ENCODE measurements around the gene MAP10.
"Not testable (repeated sequence)": the region's sequence is repeated elsewhere in the genome, so short reads cannot be mapped to it uniquely, and the experiment has no call there.

MAP10 gene

GRCh38 chr1:232805269-232806185 lies at the start of gene MAP10:
MAP10 (plus strand) TSS chr1:232805416; CDS start chr1:232805450, 34 bp downstream.
- peak; percentile 73 for DNase-seq

- DNase-seq, result no peak
Measured at GRCh38 chr1:232764458-232765251, 40.6 kb upstream of the MAP10 start.

- DNase-seq, result no peak
Measured at GRCh38 chr1:232765542-232765941, 39.7 kb upstream of the MAP10 start.

- no peak for DNase-seq
Measured at GRCh38 chr1:232766241-232766890, 38.9 kb upstream of the MAP10 start.

- no peak for DNase-seq
Measured at GRCh38 chr1:232766904-232767303, 38.3 kb upstream of the MAP10 start.

GRCh38 chr1:232767305-232768074 lies 37.7 kb upstream of the MAP10 start:
- DNase-seq, result no peak

GRCh38 chr1:232768793-232769192 lies 36.4 kb upstream of the MAP10 start:
- no peak for DNase-seq

- no peak for DNase-seq
Measured at GRCh38 chr1:232769733-232770132, 35.5 kb upstream of the MAP10 start.

- no peak for DNase-seq
Measured at GRCh38 chr1:232773752-232774151, 31.5 kb upstream of the MAP10 start.

- DNase-seq, result no peak
Measured at GRCh38 chr1:232776526-232777106, 28.6 kb upstream of the MAP10 start.

GRCh38 chr1:232780354-232780753 lies 24.9 kb upstream of the MAP10 start:
- DNase-seq, result no peak

- DNase-seq, result no peak
Measured at GRCh38 chr1:232784794-232785193, 20.4 kb upstream of the MAP10 start.

- DNase-seq, result not testable (repeated sequence)
Measured at GRCh38 chr1:232785630-232786029, 19.6 kb upstream of the MAP10 start.

GRCh38 chr1:232786845-232787455 lies 18.3 kb upstream of the MAP10 start:
- DNase-seq, result no peak

GRCh38 chr1:232788235-232788872 lies 16.9 kb upstream of the MAP10 start:
- no peak for DNase-seq

- no peak for DNase-seq
Measured at GRCh38 chr1:232789651-232790050, 15.6 kb upstream of the MAP10 start.

- no peak for DNase-seq
Measured at GRCh38 chr1:232792949-232793348, 12.3 kb upstream of the MAP10 start.

- DNase-seq, result peak; percentile 37
Measured at GRCh38 chr1:232793944-232794343, 11.3 kb upstream of the MAP10 start.

- no peak for DNase-seq
Measured at GRCh38 chr1:232795497-232796053, 9.6 kb upstream of the MAP10 start.

- DNase-seq, result no peak
Measured at GRCh38 chr1:232797856-232798510, 7.2 kb upstream of the MAP10 start.
